ENCODE results near the gene KLHL40.

Gene KLHL40

GRCh38 chr3:42680271-42680670 is 5.1 kb upstream of the KLHL40 start:
- Histone ChIP-seq H3K36me3 (ENCODE audit: insufficient read depth, low read length) (no peaks in the 10 kb centered on the region), H3K9me3 (ENCODE audit: insufficient read depth, low read length, severe bottlenecking) (no peaks in the 10 kb centered on the region), H3K4me1 (ENCODE audit: insufficient read depth, low read length) (no peaks in the 10 kb centered on the region), H4K20me1 (ENCODE audit: insufficient read depth, low read length) (no peaks in the 10 kb centered on the region), H2AFZ (ENCODE audit: low read depth, low read length) (no peak overlapping the region), H3K79me2 (ENCODE audit: insufficient read depth, low read length) (no peaks in the 10 kb centered on the region), H3K4me2 (ENCODE audit: insufficient read depth, low read length) (no peak overlapping the region), H3K9ac (ENCODE audit: low read depth, low read length) (no peak overlapping the region), H3K4me3 (ENCODE audit: low read depth in 1 of 2, low read length in 2 of 2) (no peak overlapping the region), H3K27me3 (ENCODE audit: insufficient read depth, low read length, poor library complexity) (peaks cover 7% of the 10 kb centered on the region), H3K27ac (ENCODE audit: low read length) (no peak overlapping the region)
- DNase-seq (no peak), ATAC-seq (ENCODE audit: insufficient read depth, low read depth) (no peak)
- TF ChIP-seq CTCF (IDR thresholded peaks at IDR 0.05; ENCODE audit: borderline replicate concordance, extremely low read depth, low read length, poor library complexity, severe bottlenecking) (no peak), EZH2 (IDR thresholded peaks at IDR 0.05; ENCODE audit: borderline replicate concordance, low read depth, low read length, severe bottlenecking) (no peak)

- Histone ChIP-seq H3K9ac (ENCODE audit: low read depth, low read length) (no peak overlapping the region), H3K4me1 (ENCODE audit: insufficient read depth, low read length) (no peaks in the 10 kb centered on the region), H4K20me1 (ENCODE audit: insufficient read depth, low read length) (no peaks in the 10 kb centered on the region), H3K4me2 (ENCODE audit: insufficient read depth, low read length) (no peak overlapping the region), H3K9me3 (ENCODE audit: insufficient read depth, low read length, severe bottlenecking) (no peaks in the 10 kb centered on the region), H2AFZ (ENCODE audit: low read depth, low read length) (no peak overlapping the region), H3K27me3 (ENCODE audit: insufficient read depth, low read length, poor library complexity) (peaks cover 7% of the 10 kb centered on the region), H3K27ac (ENCODE audit: low read length) (no peak overlapping the region), H3K36me3 (ENCODE audit: insufficient read depth, low read length) (no peaks in the 10 kb centered on the region), H3K4me3 (ENCODE audit: low read depth in 1 of 2, low read length in 2 of 2) (no peak overlapping the region), H3K79me2 (ENCODE audit: insufficient read depth, low read length) (no peaks in the 10 kb centered on the region)
- no peak for ATAC-seq (ENCODE audit: insufficient read depth, low read depth)
- TF ChIP-seq CTCF (IDR thresholded peaks at IDR 0.05; ENCODE audit: borderline replicate concordance, extremely low read depth, low read length, poor library complexity, severe bottlenecking) (no peak), EZH2 (IDR thresholded peaks at IDR 0.05; ENCODE audit: borderline replicate concordance, low read depth, low read length, severe bottlenecking) (no peak)
- DNase-seq = no peak
Observed at GRCh38 chr3:42680806-42681205, 4.5 kb upstream of the KLHL40 start.

GRCh38 chr3:42681361-42682038 is 3.8 kb upstream of the KLHL40 start:
- no peak for DNase-seq
- H3K27ac ChIP-seq (ENCODE audit: low read length) = no peak overlapping the region
- H3K79me2 ChIP-seq (ENCODE audit: insufficient read depth, low read length) = no peaks in the 10 kb centered on the region
- no peaks in the 10 kb centered on the region for H3K9me3 ChIP-seq (ENCODE audit: insufficient read depth, low read length, severe bottlenecking)
- H3K4me3 ChIP-seq (ENCODE audit: low read depth in 1 of 2, low read length in 2 of 2) = no peak overlapping the region
- no peak overlapping the region for H2AFZ ChIP-seq (ENCODE audit: low read depth, low read length)
- no peaks in the 10 kb centered on the region for H4K20me1 ChIP-seq (ENCODE audit: insufficient read depth, low read length)
- no peak overlapping the region for H3K4me2 ChIP-seq (ENCODE audit: insufficient read depth, low read length)
- no peak overlapping the region for H3K9ac ChIP-seq (ENCODE audit: low read depth, low read length)
- H3K36me3 ChIP-seq (ENCODE audit: insufficient read depth, low read length) = no peaks in the 10 kb centered on the region
- TF ChIP-seq CTCF (IDR thresholded peaks at IDR 0.05; ENCODE audit: borderline replicate concordance, extremely low read depth, low read length, poor library complexity, severe bottlenecking) = no peak
- TF ChIP-seq EZH2 (IDR thresholded peaks at IDR 0.05; ENCODE audit: borderline replicate concordance, low read depth, low read length, severe bottlenecking) = no peak
- H3K4me1 ChIP-seq (ENCODE audit: insufficient read depth, low read length) = no peaks in the 10 kb centered on the region
- no peak for ATAC-seq (ENCODE audit: insufficient read depth, low read depth)
- peaks cover 7% of the 10 kb centered on the region for H3K27me3 ChIP-seq (ENCODE audit: insufficient read depth, low read length, poor library complexity)

All from DND-41 (cell line).